ENCODE measurements around the gene RNF135. TPM values are rescaled to one million over a fixed set of nuclear protein-coding genes. Genes with fewer than 3 reads are reported as not detected.
"Not testable (repeated sequence)": the region's sequence is repeated elsewhere in the genome, so short reads cannot be mapped to it uniquely, and the experiment has no call there.

Gene RNF135
- total RNA-seq, 4 donors from 2014 or later = 13.4 to 20.7 (median 16.8) TPM

DNA sequence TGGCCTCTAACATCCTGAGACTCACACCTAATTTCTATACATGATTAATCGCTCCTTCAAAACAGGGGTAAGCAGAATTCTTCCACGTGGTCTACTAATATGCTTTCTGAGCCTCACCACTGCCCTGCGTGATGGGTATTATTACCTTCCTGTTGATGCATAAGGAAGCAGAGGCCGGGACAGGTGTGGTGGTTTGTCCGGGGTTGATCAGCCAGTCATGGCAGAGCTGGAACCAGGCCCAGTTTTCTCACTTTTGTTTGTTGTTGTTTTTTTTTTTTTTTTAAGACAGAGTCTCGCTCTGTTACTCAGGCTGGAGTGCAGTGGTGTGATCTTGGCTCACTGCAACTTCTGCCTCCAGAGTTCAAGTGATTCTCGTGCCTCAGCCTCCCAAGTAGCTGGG lies 31.2 kb downstream of the RNF135 start:
- DNase-seq = no peak
- Histone ChIP-seq H3K36me3 (no peaks in the 10 kb centered on the region), H3K9me3 (no peaks in the 10 kb centered on the region), H3K4me3 (no peak overlapping the region), H3K27ac (no peak overlapping the region), H3K27me3 (no peaks in the 10 kb centered on the region), H3K4me1 (no peaks in the 10 kb centered on the region)
- TF ChIP-seq, protein P1, sequence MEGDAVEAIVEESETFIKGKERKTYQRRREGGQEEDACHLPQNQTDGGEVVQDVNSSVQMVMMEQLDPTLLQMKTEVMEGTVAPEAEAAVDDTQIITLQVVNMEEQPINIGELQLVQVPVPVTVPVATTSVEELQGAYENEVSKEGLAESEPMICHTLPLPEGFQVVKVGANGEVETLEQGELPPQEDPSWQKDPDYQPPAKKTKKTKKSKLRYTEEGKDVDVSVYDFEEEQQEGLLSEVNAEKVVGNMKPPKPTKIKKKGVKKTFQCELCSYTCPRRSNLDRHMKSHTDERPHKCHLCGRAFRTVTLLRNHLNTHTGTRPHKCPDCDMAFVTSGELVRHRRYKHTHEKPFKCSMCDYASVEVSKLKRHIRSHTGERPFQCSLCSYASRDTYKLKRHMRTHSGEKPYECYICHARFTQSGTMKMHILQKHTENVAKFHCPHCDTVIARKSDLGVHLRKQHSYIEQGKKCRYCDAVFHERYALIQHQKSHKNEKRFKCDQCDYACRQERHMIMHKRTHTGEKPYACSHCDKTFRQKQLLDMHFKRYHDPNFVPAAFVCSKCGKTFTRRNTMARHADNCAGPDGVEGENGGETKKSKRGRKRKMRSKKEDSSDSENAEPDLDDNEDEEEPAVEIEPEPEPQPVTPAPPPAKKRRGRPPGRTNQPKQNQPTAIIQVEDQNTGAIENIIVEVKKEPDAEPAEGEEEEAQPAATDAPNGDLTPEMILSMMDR (IDR thresholded peaks at IDR 0.05) = no peak
- no peak for TF ChIP-seq POLR2A (IDR thresholded peaks at IDR 0.05)
- intact Hi-C loops (cut with DNase I; ENCODE audit: low total_unique reads) = no loop called here

DNA sequence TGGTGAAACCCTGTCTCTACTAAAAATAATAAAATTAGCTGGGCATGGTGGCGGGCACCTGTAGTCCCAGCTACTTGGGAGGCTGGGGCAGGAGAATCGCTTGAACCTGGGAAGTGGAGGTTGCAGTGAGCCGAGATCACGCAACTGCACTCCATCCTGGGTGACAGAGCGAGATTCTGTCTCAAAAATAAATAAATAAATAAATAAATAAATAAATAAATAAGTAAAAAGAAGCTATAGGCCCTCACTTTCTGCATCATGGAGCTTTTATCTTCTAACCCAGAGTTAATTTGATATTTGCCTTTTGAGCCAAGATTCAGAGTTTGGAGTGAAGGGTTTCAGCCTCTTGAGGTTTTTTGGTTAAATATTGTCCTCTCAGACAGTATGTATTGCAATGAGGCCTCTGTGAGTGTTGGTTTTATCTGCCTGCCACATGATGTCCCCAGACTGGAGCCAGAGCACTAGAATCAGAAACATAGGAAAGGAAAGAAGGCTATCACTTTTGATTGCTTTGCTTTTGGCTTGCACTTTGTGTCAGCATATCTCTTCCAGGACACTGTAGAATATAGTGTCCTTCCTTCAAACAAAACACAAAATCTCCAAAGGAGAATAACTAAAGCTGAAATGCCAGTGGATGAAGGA lies 32.5 kb downstream of the RNF135 start:
- no peaks in the 10 kb centered on the region for H3K36me3 ChIP-seq
- H3K4me1 ChIP-seq = no peaks in the 10 kb centered on the region
- H3K27ac ChIP-seq = no peak overlapping the region

DNA sequence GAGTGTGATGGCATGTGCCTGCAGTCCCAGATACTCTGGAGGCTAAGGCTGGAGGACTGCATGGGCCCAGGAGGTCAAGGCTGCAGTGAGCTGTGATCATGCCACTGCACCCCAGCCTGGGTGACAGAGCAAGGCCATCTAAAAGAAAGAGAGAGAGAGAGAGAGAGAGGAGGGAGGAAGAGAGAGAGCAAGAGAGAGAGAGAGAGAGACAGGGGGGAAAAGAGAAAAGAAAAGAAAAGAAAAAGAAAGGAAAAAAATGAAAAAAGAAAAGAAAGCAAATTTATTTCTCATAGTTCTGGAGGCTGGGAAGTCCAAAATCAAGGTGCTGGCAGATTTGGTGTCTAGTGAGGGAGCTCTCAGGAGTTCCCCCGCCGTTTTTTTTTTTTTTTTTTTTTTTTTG lies 33.3 kb downstream of the RNF135 start:
- TF ChIP-seq, protein P1 (IDR thresholded peaks at IDR 0.05) = no peak
- no peak for TF ChIP-seq POLR2A (IDR thresholded peaks at IDR 0.05)
- H3K36me3 ChIP-seq = no peaks in the 10 kb centered on the region
- no peak overlapping the region for H3K27ac ChIP-seq
- no peaks in the 10 kb centered on the region for H3K4me1 ChIP-seq
- H3K4me3 ChIP-seq = no peak overlapping the region
- H3K27me3 ChIP-seq = no peaks in the 10 kb centered on the region
- no peaks in the 10 kb centered on the region for H3K9me3 ChIP-seq
- no peak for DNase-seq
- intact Hi-C loops (cut with DNase I; ENCODE audit: low total_unique reads) = no loop called here

More for the DNA sequence above, 32.5 kb downstream of the RNF135 start:
- no peak overlapping the region for H3K4me3 ChIP-seq
- no peaks in the 10 kb centered on the region for H3K9me3 ChIP-seq
- TF ChIP-seq, protein P1 (IDR thresholded peaks at IDR 0.05) = no peak
- TF ChIP-seq POLR2A (IDR thresholded peaks at IDR 0.05) = no peak
- no peak for DNase-seq
- intact Hi-C loops (cut with DNase I; ENCODE audit: low total_unique reads) = no loop called here
- no peaks in the 10 kb centered on the region for H3K27me3 ChIP-seq

DNA sequence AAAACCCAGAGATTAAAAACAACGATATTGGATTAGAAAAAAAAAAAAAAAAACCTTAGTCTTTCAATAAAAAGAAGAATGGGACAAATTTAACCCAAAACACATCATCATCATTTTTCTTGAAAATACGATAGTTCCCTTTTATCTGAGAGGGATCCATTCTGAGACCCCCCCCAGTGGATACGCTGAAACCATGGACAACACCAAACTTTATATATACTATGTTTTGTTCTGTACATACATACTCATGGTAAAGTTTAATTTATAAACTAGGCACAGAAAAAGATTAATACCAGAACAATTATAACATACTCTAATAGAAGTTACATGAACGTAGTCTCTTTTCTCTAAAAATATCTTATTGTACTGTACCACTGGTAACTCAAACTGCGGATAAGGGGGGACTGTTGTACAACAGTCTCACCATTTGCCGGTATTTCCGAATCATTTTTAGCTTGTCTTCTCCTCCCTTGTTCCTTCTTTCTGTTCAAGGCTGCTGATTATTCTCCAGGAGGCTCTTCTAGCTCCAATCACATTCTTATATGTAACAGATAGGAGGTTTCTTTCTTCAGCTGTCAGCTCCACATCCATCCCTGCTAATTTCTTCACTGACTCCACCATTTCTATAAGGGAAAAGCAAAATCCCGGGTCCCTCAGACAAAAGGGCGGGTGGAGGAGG lies 37.0 kb downstream of the RNF135 start:
- TF ChIP-seq POLR2A (IDR thresholded peaks at IDR 0.05) = no peak
- TF ChIP-seq, protein P1 (IDR thresholded peaks at IDR 0.05) = no peak
- H3K36me3 ChIP-seq = no peaks in the 10 kb centered on the region
- H3K4me3 ChIP-seq = peak overlapping the region; percentile 55 to 60
- H3K4me1 ChIP-seq = no peaks in the 10 kb centered on the region
- H3K27ac ChIP-seq = peak overlapping the region; percentile 89
- intact Hi-C loops (cut with DNase I; ENCODE audit: low total_unique reads) = no loop called here
- DNase-seq = no peak
- H3K9me3 ChIP-seq = no peaks in the 10 kb centered on the region
- H3K27me3 ChIP-seq = no peaks in the 10 kb centered on the region

DNA sequence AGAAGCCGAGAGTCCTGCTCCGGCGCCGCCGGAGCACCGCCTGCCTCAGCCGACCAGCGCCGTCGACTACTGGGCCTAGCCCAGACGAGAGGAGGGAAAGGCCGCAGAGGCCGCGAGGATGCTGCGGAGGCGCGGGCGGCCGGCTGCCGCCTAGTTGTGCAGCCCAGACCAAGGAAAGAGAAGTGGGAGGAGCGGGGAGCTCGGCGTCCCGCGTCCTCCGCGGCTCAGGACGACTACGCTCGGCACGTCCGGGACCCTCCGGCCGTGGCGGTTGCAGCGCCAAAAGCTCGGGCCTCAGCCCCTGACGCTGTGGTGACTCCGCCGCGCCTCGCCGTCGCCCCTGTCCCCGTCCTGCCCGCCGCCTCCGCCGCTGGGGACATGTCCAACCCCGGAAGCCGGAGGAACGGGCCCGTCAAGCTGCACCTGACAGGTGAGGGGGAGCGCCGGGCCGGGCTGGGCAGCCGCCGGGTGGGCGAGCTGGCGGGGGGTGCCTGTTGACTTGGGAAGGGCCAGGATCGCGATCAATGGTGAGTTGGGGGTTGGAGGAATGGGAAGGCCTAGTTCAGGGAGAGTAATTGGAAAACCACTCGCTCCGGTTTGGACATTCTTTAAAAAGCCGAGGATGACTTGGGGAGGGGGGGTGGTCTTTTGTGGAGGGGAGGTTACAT lies 37.7 kb downstream of the RNF135 start:
- no peaks in the 10 kb centered on the region for H3K27me3 ChIP-seq
- H3K27ac ChIP-seq = peak overlapping the region; percentile 89
- H3K9me3 ChIP-seq = no peaks in the 10 kb centered on the region
- peak in 1 of 2 donors; percentile 18 for TF ChIP-seq POLR2A (IDR thresholded peaks at IDR 0.05)
- TF ChIP-seq, protein P1 (IDR thresholded peaks at IDR 0.05) = no peak
- no peaks in the 10 kb centered on the region for H3K36me3 ChIP-seq
- DNase-seq = peak; percentile 30 to 59
- H3K4me1 ChIP-seq = no peaks in the 10 kb centered on the region
- intact Hi-C loops (cut with DNase I; ENCODE audit: low total_unique reads) = no loop called here
- H3K4me3 ChIP-seq = peak overlapping the region; percentile 55 to 60

DNA sequence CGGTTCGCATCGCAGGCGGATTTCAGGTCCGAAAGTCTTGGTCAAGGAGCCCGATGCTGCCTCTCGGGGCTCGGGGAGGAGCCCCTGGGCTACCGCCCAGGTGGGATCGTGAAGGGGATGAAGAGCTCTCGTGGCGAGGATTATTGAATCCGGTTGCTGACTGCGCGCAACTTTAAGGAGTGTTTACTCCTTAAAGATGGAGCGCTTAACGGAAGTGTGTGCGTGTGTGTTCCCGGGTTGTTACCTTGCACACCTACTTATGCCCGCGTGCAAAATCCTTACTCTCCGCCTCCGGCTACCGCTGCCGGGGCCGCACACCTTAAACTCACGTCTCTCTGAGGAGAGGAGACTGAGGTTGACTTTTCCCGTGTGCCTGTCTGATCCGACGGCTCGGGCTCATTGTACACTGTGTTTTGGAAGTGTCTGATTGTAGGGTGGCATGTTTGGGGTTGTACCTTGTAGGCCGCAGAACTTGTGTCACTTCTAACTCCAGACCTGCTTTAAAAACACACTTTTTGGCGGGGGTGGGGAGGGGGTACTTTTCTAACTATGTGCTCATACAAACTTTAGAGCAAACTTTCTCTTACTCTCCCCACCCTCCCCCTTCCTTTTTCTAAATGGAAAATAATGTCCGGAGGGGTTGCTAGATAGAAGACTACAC lies 38.3 kb downstream of the RNF135 start:
- H3K36me3 ChIP-seq; H3K27me3 ChIP-seq; intact Hi-C loops (cut with DNase I; ENCODE audit: low total_unique reads); H3K9me3 ChIP-seq; H3K4me1 ChIP-seq: not testable (repeated sequence)
- Histone ChIP-seq H3K4me3 (peak overlapping the region; percentile 55 to 60), H3K27ac (peak overlapping the region; percentile 89)
- DNase-seq = peak in 1 of 2 donors; percentile 17

DNA sequence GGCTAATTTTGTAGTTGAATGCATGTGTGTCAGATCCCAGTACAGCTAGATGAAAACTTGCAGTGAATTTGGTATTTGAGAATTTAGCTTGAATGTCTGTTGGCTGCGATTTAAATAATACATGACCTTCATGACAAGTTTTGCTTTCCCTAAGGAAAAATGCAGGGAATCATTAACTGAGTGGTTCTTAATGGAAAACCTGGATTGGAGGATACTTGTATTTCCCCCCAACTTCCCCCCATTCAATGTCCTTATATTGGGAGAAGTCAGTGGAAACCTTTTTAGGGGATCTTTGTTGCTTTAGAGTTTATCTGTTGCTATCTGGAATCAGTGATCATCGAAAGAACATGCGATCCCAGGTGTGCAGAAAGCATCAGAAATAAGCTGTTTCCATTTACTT lies 39.2 kb downstream of the RNF135 start:
- H3K4me1 ChIP-seq, H3K27me3 ChIP-seq, DNase-seq, H3K4me3 ChIP-seq, H3K36me3 ChIP-seq, H3K9me3 ChIP-seq: not testable (repeated sequence)
- intact Hi-C loops (cut with DNase I; ENCODE audit: low total_unique reads) = loop anchor here (10.0 kb wide), 1 partner anchor 205 kb away; no protein-coding TSS in a partner anchor
- H3K27ac ChIP-seq = peak overlapping the region in 1 of 2 donors; percentile 29
